LHCN-M2 (cell line): ENCODE data around the gene COPS9. TPM values are rescaled to one million over a fixed set of nuclear protein-coding genes. Genes with fewer than 3 reads are reported as not detected.

Experiments
- DNase-seq: peaks from one replicate; pipeline ENCODE4 v3.0.0-alpha.2; 2012; ENCODE audit warnings: low read depth
- total RNA-seq: library from RNA; depleted of rRNA; stranded (reverse); fragments of >200 nt; gene quantifications from 2 replicates; pipeline ENCODE4 v1.2.3, GENCODE V29; 2014

COPS9 gene
- total RNA-seq, 1 experiment from 2014 or later = 140 TPM

- DNase-seq = no peak
These were observed 30.1 kb upstream of the COPS9 start for GRCh38 chr2:240166191-240166590.

GRCh38 chr2:240165661-240166060, 29.6 kb upstream of the COPS9 start:
- no peak for DNase-seq

GRCh38 chr2:240165034-240165433, 28.9 kb upstream of the COPS9 start:
- DNase-seq = no peak

DNA sequence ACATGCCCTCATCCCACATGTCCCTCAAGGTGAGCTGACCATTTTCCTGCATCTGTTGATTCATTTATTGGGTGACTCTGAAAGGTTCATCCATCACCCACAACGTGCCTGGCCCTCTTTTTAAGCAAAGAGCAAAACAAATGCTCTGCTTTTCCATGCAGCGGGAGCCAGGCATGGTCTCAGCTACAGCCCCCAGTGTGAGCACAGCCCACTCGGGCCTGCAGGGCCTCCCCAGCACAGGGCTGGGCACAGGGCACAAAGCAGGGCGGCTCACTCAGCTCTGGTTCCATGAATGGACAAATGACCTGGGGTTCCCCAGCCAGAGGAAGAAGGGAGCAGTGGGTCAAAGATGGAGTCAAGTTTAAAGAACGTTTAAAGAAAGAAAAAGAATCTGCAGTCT, 28.5 kb upstream of the COPS9 start:
- no peak for DNase-seq

DNA sequence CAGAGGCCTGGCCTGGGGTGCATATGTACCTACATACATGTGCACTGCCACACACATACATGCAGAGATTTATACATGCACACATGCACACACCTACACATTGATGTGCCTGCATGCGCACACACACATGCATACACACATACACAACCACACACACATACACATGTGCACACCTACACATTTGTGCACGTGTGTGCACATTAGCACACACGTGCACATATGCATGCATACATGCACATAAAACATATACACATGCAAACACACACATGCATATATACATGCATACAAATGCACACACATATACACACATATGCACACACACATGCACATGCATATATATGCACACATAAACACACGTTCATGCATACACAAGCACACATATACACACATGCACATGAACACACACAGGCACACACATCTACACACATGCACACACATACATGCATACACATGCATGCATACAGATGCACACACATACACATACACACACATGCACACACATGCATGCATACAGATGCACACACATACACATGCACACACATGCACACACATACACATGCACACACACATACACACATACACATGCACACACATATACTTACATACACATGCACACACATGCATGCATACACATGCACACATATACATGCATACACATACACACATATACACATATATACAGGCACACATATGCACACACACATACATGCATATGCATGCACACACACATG, 27.9 kb upstream of the COPS9 start:
- DNase-seq = no peak

GRCh38 chr2:240162939-240163714, 27.0 kb upstream of the COPS9 start:
- no peak for DNase-seq

GRCh38 chr2:240162531-240162930, 26.4 kb upstream of the COPS9 start:
- DNase-seq = no peak

- DNase-seq = no peak
These were observed 25.9 kb upstream of the COPS9 start for GRCh38 chr2:240162032-240162431.

DNA sequence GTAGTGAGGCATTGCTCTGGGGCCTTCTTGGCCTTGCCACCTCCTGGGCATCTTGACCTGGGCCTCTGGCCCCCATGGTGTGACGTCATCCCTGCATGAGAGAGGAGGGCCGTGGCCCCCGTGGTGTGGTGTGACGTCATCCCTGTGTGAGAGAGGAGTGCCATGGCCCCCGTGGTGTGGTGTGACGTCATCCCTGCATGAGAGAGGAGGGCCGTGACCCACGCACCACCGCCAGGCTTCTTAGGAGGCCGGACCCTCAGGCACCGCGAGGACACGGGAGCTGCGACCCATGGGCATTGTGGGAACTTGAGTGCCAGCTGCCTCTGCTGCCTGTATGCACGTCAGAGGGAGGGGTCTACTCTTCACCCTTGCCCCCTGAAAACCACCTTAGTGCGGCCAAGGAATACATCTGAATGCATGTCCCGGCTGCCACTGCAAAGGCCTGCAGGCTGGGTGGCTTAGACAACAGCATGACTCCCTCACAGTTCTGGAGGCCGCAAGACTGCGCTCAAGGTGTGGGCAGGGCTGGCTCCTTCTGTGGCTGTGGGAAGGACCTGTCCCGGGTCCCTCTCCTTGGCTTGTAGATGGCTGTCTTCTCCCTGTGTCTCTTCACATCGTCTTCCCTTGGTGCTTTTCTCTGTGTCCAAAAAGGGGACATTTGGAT, 25.1 kb upstream of the COPS9 start:
- DNase-seq = no peak

DNA sequence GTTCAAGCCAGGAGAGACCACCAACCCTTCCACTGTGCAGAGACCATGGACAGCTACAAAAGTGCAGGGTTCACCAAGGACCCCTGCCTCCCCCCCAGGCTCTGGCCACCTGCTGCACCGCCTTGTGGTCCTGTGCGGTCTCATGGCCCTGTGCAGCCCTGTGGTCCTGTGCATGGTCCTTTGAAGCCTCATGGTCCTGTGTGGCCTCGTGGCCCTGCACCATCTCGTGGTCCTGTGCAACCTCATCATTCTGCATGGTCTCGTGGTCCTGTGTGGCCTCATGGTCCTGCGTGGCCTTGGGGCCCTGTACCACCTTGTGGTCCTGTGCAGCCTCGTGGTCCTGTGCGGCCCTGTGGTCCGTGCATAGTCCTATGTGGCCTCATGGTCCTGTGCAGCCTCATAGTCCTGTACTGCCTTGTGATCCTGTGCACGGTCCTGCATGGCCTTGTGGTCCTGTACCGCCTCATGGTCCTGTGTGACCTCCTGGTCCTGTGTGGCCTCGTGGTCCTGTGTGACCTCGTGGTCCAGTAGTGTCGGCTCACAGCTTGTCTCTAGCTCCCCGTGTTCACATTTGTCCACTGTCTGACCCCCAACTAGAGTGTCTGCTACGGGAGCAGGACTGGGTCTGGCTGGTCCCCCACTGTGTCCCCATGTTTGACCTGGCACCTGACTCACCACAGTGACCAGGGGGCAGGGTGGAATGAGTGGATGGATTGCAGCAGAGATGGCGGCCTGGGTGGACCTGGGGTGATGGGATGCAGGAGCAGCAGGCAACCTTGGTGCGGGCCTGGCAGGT, 24.4 kb upstream of the COPS9 start:
- DNase-seq = no peak

DNA sequence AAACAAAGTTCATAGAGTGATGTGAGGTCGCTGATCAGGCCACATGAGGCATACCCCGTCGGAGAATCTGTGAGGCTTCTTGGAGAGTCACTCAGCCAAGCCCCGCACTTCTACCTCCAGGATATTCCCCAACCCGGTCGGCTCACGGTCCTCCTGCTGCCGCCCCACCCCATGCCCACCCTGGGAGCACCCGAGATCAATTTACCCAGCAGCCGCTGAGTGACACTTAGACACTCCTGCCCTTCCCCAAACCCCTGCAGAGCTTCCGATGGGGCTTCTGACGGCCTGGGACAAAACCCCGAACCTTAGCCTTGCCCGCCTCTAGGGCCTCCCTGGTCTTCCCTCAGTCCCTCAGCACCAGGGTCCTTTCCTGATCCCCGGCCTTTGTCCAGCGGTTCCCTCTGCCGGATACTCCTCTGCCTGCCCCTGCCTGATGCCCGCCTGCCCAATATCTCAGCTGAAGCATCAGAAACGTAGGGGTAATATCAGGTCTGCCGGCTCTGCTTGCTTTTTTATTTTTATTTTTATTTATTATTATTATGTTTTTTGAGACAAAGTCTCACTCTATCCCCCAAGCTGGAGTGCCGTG, 23.2 kb upstream of the COPS9 start:
- no peak for DNase-seq

DNA sequence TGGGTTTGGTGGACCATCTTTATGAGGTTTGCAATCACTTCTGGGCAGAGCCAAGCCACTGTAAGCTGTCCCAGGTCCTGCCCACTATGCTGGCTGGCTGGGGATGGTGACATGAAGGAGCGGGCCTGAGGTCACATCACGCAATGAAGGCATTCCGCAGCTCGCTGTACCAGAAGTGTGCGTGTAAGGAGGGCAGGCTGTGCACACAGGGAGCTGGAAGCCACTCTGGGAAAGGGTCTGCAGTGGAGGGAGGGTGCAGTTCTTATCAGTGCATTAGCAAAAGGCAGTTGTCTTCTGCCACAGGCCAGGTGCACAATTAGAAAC, 21.0 kb upstream of the COPS9 start:
- no peak for DNase-seq

- no peak for DNase-seq
These were observed 20.5 kb upstream of the COPS9 start for GRCh38 chr2:240156435-240157146.

GRCh38 chr2:240155745-240156390, 19.8 kb upstream of the COPS9 start:
- DNase-seq = no peak

GRCh38 chr2:240155048-240155744, 19.1 kb upstream of the COPS9 start:
- no peak for DNase-seq

DNA sequence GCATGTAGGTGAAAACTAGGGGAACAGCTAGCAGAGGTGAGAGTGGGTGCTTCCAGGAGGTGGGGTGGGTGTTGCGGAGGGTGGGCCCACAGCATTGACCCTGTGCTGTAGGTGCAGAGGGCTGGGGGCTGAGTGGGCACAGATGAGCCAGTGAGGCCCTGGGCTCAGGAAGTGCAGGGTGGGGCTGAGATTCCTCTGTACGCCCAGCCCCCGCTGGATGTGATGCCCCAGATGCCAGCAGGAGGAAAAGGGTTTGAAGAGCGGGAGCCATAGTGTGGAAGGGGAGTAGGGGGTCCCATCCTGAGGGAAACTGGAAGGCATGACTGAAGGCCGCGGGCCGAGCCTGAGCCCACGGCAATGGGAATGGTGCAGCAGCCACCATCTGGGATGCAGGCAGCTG, 18.5 kb upstream of the COPS9 start:
- no peak for DNase-seq

DNA sequence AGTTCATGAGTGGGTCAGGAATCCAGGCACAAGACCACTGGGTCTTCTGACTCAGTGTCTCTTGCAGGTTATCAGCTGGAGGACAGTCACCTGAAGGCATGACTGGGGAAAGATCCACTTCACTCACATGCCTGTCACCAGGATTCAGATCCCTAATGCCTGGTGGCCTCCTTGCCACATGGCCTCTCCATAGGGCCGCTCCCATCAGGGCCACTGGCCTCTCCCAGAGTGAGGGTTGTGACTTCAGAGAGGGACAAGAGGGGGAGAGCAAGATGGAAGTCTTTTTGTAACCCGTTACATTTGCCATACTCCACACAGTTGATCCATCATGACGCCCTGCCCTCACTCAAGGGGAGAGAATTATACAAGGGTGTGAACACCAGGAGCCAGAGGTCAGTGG, 17.3 kb upstream of the COPS9 start:
- no peak for DNase-seq

DNA sequence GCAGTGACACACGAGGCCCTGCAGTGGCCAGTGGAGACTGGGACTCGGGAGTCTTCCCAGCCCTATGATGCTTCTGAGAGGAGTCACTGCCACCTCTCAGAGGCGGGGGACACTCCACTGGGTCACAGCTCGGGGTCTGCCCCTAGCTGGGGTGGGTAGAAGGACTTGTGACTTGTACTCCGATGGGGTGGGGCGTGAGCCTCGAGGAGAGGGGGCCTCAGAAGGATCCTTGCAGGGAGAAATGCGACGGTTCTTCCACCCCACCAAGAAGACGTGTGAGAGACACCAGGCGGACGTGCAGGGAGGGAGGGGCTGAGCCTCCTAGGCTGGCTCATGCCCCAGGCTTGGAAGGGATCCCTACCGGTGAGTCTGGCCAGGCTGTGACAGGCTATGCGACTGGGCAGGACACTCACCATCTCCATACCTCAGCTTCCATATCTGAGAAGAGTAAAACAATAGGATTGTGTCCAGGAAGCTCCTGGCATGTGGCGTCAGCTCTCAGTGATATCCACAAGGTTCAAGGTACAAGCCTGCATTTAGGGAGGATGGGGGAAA, 15.4 kb upstream of the COPS9 start:
- no peak for DNase-seq
